GM12801 (cell line): ENCODE data around the gene CTSD.

ENCODE experiments used
- CTCF ChIP-seq: IDR thresholded peaks from one replicate; pipeline ENCODE4 v1.5.1; 2011; ENCODE audit warnings: control low read depth; ENCODE audit not compliant: insufficient read length; ENCODE audit errors: extremely low read depth

Gene CTSD

GRCh38 chr11:1797391-1798125 lies 33.8 kb upstream of the CTSD start:
- no peak for TF ChIP-seq CTCF

- TF ChIP-seq CTCF = no peak
Measured at GRCh38 chr11:1796413-1797011, 32.8 kb upstream of the CTSD start.

GRCh38 chr11:1793081-1793480 lies 29.4 kb upstream of the CTSD start:
- TF ChIP-seq CTCF = no peak

- no peak for TF ChIP-seq CTCF
Measured at GRCh38 chr11:1792461-1792860, 28.7 kb upstream of the CTSD start.

GRCh38 chr11:1791912-1792311 lies 28.2 kb upstream of the CTSD start:
- no peak for TF ChIP-seq CTCF

- no peak for TF ChIP-seq CTCF
Measured at GRCh38 chr11:1786466-1786865, 22.7 kb upstream of the CTSD start.

GRCh38 chr11:1785749-1786413 lies 22.2 kb upstream of the CTSD start:
- TF ChIP-seq CTCF = no peak
